GM19467 (cell line): ENCODE results near the gene UQCC2.

Source experiments
- ATAC-seq: cut with Tn5 transposase; IDR thresholded peaks from one replicate; pipeline ENCODE4 v1.9.1; 2021; ENCODE audit warnings: mild to moderate bottlenecking, moderate library complexity; ENCODE audit not compliant: unreplicated experiment

The UQCC2 gene

GRCh38 chr6:33659986-33660385, 51.5 kb downstream of the UQCC2 start:
- no peak for ATAC-seq

- ATAC-seq = no peak
Observed at GRCh38 chr6:33658982-33659689, 52.4 kb downstream of the UQCC2 start.

GRCh38 chr6:33656844-33657243, 54.7 kb downstream of the UQCC2 start:
- no peak for ATAC-seq

DNA sequence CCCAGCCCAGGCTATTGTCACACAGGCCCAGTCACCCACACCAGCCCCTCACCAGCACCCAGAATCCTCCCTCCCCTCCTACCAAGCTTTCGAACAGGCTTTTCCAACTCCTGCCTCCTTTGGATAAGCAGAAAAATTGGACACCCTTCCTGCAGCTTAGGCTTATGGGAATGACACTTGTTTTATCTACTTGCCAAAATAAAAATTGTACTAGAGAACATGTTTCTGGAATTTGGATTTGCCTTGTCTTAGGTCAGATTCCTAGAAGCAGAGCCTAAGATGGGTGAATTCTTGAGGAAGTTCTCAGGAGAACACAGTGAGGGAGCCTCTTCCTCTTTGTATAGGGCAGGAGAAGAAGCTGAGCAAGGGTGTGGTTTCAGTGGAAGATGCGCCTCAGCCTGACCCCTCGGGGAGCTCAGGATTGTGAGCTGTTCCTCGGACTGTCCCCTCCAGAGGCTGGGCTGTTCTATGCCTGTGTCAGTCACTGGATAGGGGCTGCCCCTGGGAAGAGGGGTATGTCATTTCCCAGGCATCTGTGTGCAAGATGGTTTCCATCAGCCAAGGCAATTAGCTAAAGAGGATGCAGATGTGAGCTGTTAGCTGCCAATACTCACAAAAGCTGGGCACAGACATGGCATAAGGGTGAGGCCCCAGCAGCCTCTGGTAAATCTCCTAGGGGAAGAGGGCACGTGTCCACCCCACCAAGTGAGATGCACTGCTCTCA, 56.5 kb downstream of the UQCC2 start:
- ATAC-seq = no peak

DNA sequence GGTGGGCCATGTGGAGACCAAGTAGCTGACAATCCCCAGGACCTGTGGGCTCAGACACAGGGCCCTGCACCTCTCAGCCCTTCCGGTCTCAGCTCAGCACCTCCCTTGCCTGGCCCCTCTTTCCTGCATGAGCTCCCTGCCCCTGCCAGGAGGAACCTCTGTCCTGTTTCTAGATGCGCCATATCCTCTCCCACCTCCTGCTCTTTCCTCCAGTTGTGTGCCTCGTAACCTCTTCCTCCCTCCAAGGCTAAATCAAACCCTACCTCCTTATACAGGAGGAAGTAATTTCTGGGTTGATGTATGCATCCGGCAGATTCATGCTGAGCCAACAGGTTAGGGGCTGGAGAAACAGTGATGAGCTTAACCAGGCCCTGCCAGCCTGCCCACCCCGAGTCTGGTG, 59.5 kb downstream of the UQCC2 start:
- no peak for ATAC-seq

GRCh38 chr6:33651403-33651802, 60.1 kb downstream of the UQCC2 start:
- ATAC-seq = no peak
